Neural cell (in vitro differentiated cells): ENCODE measurements around the gene MYADML2. TPM values are rescaled to one million over a fixed set of nuclear protein-coding genes. Genes with fewer than 3 reads are reported as not detected.

Source experiments
- H2AFZ ChIP-seq: fragments of 200-600, 300-800 bp; sonication (generic), shearing (Covaris generic); 2 replicates; pipeline ENCODE4 v1.6.0; 2014; ENCODE audit warnings: low read depth, mild to moderate bottlenecking, antibody characterized with exemption, low read length, moderate library complexity
- H3F3A ChIP-seq: fragments of 200-600 bp; shearing (Covaris generic); 2 replicates; pipeline ENCODE4 v1.6.1; 2016; ENCODE audit warnings: mild to moderate bottlenecking, moderate library complexity, mixed read lengths, antibody characterized with exemption, low read length; ENCODE audit not compliant: insufficient read depth, poor library complexity, severe bottlenecking
- H3K27ac ChIP-seq: fragments of 200-600, 300-800 bp; sonication (generic), shearing (Covaris generic); 2 replicates; pipeline ENCODE4 v1.5.1; 2014; ENCODE audit warnings: mild to moderate bottlenecking, low read length, moderate library complexity
- H3K27me3 ChIP-seq: fragments of 300-800, 200-600 bp; sonication (generic), shearing (Covaris generic); 2 replicates; pipeline ENCODE4 v1.6.0; 2014; ENCODE audit warnings: mild to moderate bottlenecking, low read depth, low read length, moderate library complexity; ENCODE audit not compliant: insufficient read depth
- H3K36me3 ChIP-seq: fragments of 300-800, 200-600 bp; sonication (generic), shearing (Covaris generic); 2 replicates; pipeline ENCODE4 v1.5.1; 2014; ENCODE audit warnings: mild to moderate bottlenecking, antibody characterized with exemption, low read length, moderate library complexity; ENCODE audit not compliant: insufficient read depth
- H3K4me2 ChIP-seq: fragments of 300-800, 200-600 bp; sonication (generic), shearing (Covaris generic); 2 replicates; pipeline ENCODE4 v1.6.0; 2014; ENCODE audit warnings: mild to moderate bottlenecking, low read length
- H3K4me3 ChIP-seq: fragments of 300-800, 200-600 bp; sonication (generic), shearing (Covaris generic); 2 replicates; pipeline ENCODE4 v1.5.1; 2014; ENCODE audit warnings: mild to moderate bottlenecking, low read length, moderate library complexity
- H3K79me2 ChIP-seq: fragments of 200-600 bp; shearing (Covaris generic); replicated peaks from 2 replicates; pipeline ENCODE4 v1.6.0; 2014; ENCODE audit warnings: mild to moderate bottlenecking, low read length, moderate library complexity; ENCODE audit not compliant: insufficient read depth
- H3K9ac ChIP-seq: fragments of 300-800, 200-600 bp; sonication (generic), shearing (Covaris generic); 2 replicates; pipeline ENCODE4 v1.6.1; 2016; ENCODE audit warnings: mild to moderate bottlenecking, low read length, mixed read lengths
- H3K9me2 ChIP-seq: fragments of 200-600 bp; shearing (Covaris generic); 2 replicates; pipeline ENCODE4 v1.6.1; 2016; ENCODE audit warnings: mild to moderate bottlenecking, low read length, mixed read lengths; ENCODE audit not compliant: insufficient read depth
- H3K9me3 ChIP-seq: fragments of 200-600, 300-800 bp; sonication (generic), shearing (Covaris generic); 2 replicates; pipeline ENCODE4 v1.6.1; 2016; ENCODE audit warnings: mild to moderate bottlenecking, mixed run types, low read length, moderate library complexity, mixed read lengths
- H4K20me1 ChIP-seq: fragments of 200-600 bp; shearing (Covaris generic); 2 replicates; pipeline ENCODE4 v1.6.1; 2016; ENCODE audit warnings: mild to moderate bottlenecking, mixed run types; ENCODE audit not compliant: insufficient read depth
- CTCF ChIP-seq: fragments of 450-650 bp; IDR thresholded peaks from 2 replicates; pipeline ENCODE4 v1.5.1; 2014; ENCODE audit warnings: antibody characterized with exemption, mild to moderate bottlenecking, moderate library complexity; ENCODE audit not compliant: poor library complexity, severe bottlenecking
- EP300 ChIP-seq: fragments of 450-650 bp; conservative IDR thresholded peaks from 2 replicates; pipeline ENCODE4 v1.6.1; 2014; ENCODE audit warnings: antibody characterized with exemption, mild to moderate bottlenecking, moderate library complexity; ENCODE audit not compliant: poor library complexity, severe bottlenecking
- EZH2 ChIP-seq: fragments of 200-600, 300-800 bp; shearing (Covaris generic), sonication (generic); IDR thresholded peaks from 2 replicates; pipeline ENCODE4 v1.6.1; 2014; ENCODE audit warnings: antibody characterized with exemption, low read length, borderline replicate concordance, mild to moderate bottlenecking; ENCODE audit not compliant: insufficient read depth, poor library complexity, severe bottlenecking
- MXI1 ChIP-seq: fragments of 450-650 bp; conservative IDR thresholded peaks from 2 replicates; pipeline ENCODE4 v1.6.1; 2014; ENCODE audit warnings: antibody characterized with exemption, mild to moderate bottlenecking; ENCODE audit not compliant: poor library complexity, severe bottlenecking
- POLR2AphosphoS5 ChIP-seq: IDR thresholded peaks from 2 replicates; pipeline ENCODE4 v1.6.1; 2012
- RAD21 ChIP-seq: fragments of 450-650 bp; conservative IDR thresholded peaks from 2 replicates; pipeline ENCODE4 v1.6.1; 2014; ENCODE audit warnings: antibody characterized with exemption, mild to moderate bottlenecking, moderate library complexity
- SMC3 ChIP-seq: fragments of 450-650 bp; conservative IDR thresholded peaks from 2 replicates; pipeline ENCODE4 v1.6.1; 2014; ENCODE audit warnings: antibody characterized with exemption, mild to moderate bottlenecking, moderate library complexity; ENCODE audit not compliant: poor library complexity
- TAF1 ChIP-seq: IDR thresholded peaks from 2 replicates; pipeline ENCODE4 v1.6.1; 2012; ENCODE audit warnings: low read depth
- polyA plus RNA-seq: library from polyadenylated mRNA; depleted of rRNA; stranded (reverse); fragments of >200 nt; gene quantifications from 2 replicates; pipeline ENCODE4 v1.2.3, GENCODE V29; 2014
- TF ChIP-seq, protein P1 (sequence below): IDR thresholded peaks from 2 replicates; pipeline ENCODE4 v1.6.1; 2012; ENCODE audit warnings: borderline replicate concordance

Gene MYADML2
- polyA plus RNA-seq, 1 donor from 2014 or later, result 1.1 TPM

DNA sequence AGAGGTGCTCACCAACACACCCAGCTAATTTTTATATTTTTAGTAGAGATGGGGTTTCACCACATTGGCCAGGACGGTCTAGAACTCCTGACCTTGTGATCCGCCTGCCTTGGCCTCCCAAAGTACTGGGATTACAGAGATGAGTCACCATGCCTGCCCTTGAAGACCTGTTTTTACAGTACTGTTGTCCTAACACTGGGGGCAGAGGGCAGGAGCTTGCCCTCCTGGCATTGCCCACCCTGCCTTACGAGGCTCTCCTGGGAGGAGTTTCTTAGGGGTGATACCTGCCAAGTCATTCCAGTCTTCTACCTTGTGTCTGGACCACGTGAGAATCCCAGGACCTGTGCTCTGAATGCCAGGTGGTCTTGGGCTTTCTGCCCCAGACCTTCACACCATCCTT is 33.1 kb upstream of the MYADML2 start:
- H3K9me2 ChIP-seq, result no peaks in the 10 kb centered on the region
- no peaks in the 10 kb centered on the region for H4K20me1 ChIP-seq
- no peak overlapping the region for H3K9ac ChIP-seq

DNA sequence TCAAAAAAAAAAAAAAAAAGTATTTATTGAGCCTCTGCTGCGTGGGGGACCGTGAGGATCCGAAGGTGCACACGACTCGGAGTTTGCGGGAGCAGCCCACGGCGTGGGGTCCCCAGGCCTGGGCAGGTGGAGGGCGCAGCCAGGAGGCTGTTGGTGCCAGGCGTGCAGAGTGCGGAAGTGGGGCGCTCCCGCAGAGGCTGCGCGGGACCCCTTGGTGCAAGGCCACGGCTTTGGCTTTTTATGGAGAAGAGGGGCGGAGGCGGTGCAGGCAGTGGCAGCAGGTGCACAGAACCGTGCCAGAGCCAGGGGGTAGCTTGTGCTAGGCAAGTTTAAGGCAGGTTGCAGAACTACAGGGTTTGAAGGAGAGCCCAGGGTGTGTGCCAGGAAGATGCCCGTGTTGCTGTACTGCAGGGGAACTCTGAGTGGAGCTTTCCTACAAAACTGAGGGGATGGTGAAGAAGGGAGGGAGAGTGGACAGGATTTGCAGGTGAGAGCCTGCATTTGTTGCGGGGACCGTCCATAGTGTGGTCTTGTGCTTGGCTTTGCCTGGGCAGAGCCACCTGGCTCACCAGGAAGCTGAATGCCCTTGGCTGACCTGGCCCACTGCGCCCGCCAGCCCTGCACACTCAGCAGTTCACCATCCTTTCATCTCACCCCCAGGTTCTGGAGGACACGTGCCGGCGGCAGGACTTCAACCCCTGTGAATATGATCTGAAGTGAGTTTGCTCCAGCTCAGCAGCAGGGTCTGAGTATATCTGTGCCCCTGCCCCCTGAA is 31.7 kb upstream of the MYADML2 start:
- H3K27ac ChIP-seq, result no peak overlapping the region
- H3F3A ChIP-seq, result no peaks in the 10 kb centered on the region
- H3K4me3 ChIP-seq, result peak overlapping the region; percentile 79
- no peaks in the 10 kb centered on the region for H3K9me3 ChIP-seq
- TF ChIP-seq EP300, result no peak
- no peak for TF ChIP-seq POLR2AphosphoS5
- no peak for TF ChIP-seq SMC3
- no peak for TF ChIP-seq EZH2
- no peak for TF ChIP-seq MXI1
- TF ChIP-seq RAD21, result no peak
- H4K20me1 ChIP-seq, result no peaks in the 10 kb centered on the region
- H3K27me3 ChIP-seq, result no peaks in the 10 kb centered on the region
- no peaks in the 10 kb centered on the region for H3K36me3 ChIP-seq
- no peaks in the 10 kb centered on the region for H3K9me2 ChIP-seq
- H2AFZ ChIP-seq, result no peak overlapping the region
- peak overlapping the region; percentile 16 for H3K9ac ChIP-seq
- no peaks in the 10 kb centered on the region for H3K79me2 ChIP-seq
- H3K4me2 ChIP-seq, result no peak overlapping the region

More for the DNA sequence above, 33.1 kb upstream of the MYADML2 start:
- Histone ChIP-seq H3F3A (no peaks in the 10 kb centered on the region), H3K27me3 (no peaks in the 10 kb centered on the region), H2AFZ (no peak overlapping the region), H3K79me2 (no peaks in the 10 kb centered on the region), H3K4me2 (no peak overlapping the region), H3K4me3 (no peak overlapping the region), H3K27ac (no peak overlapping the region), H3K36me3 (no peaks in the 10 kb centered on the region), H3K9me3 (no peaks in the 10 kb centered on the region)
- no peak for TF ChIP-seq RAD21
- TF ChIP-seq EZH2, result no peak
- no peak for TF ChIP-seq SMC3
- no peak for TF ChIP-seq CTCF
- no peak for TF ChIP-seq POLR2AphosphoS5
- no peak for TF ChIP-seq TAF1
- TF ChIP-seq MXI1, result no peak
- no peak for TF ChIP-seq EP300
- TF ChIP-seq, protein P1, sequence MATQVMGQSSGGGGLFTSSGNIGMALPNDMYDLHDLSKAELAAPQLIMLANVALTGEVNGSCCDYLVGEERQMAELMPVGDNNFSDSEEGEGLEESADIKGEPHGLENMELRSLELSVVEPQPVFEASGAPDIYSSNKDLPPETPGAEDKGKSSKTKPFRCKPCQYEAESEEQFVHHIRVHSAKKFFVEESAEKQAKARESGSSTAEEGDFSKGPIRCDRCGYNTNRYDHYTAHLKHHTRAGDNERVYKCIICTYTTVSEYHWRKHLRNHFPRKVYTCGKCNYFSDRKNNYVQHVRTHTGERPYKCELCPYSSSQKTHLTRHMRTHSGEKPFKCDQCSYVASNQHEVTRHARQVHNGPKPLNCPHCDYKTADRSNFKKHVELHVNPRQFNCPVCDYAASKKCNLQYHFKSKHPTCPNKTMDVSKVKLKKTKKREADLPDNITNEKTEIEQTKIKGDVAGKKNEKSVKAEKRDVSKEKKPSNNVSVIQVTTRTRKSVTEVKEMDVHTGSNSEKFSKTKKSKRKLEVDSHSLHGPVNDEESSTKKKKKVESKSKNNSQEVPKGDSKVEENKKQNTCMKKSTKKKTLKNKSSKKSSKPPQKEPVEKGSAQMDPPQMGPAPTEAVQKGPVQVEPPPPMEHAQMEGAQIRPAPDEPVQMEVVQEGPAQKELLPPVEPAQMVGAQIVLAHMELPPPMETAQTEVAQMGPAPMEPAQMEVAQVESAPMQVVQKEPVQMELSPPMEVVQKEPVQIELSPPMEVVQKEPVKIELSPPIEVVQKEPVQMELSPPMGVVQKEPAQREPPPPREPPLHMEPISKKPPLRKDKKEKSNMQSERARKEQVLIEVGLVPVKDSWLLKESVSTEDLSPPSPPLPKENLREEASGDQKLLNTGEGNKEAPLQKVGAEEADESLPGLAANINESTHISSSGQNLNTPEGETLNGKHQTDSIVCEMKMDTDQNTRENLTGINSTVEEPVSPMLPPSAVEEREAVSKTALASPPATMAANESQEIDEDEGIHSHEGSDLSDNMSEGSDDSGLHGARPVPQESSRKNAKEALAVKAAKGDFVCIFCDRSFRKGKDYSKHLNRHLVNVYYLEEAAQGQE, result no peak
